ENCODE results near the gene SLC25A34.

The SLC25A34 gene

GRCh38 chr1:15740924-15741850, 5.1 kb downstream of the SLC25A34 start:
- peak; percentile 87 for DNase-seq (ENCODE audit: low spot score)
- TF ChIP-seq, protein P1, sequence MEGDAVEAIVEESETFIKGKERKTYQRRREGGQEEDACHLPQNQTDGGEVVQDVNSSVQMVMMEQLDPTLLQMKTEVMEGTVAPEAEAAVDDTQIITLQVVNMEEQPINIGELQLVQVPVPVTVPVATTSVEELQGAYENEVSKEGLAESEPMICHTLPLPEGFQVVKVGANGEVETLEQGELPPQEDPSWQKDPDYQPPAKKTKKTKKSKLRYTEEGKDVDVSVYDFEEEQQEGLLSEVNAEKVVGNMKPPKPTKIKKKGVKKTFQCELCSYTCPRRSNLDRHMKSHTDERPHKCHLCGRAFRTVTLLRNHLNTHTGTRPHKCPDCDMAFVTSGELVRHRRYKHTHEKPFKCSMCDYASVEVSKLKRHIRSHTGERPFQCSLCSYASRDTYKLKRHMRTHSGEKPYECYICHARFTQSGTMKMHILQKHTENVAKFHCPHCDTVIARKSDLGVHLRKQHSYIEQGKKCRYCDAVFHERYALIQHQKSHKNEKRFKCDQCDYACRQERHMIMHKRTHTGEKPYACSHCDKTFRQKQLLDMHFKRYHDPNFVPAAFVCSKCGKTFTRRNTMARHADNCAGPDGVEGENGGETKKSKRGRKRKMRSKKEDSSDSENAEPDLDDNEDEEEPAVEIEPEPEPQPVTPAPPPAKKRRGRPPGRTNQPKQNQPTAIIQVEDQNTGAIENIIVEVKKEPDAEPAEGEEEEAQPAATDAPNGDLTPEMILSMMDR (conservative IDR thresholded peaks at IDR 0.05; ENCODE audit: low read depth): peak; percentile 94
- ChIA-PET POLR2A (ENCODE audit: low non-redundant PET) (no interaction called here), CTCF (interaction anchor here (0.6 to 1.3 kb wide), 15 partner anchors 9 to 570 kb away, joined by 3 to 12 read pairs (median 3); no protein-coding TSS in a partner anchor)
- peak overlapping the region; percentile 84 for H3K27ac ChIP-seq

GRCh38 chr1:15742339-15742801, 6.3 kb downstream of the SLC25A34 start, which contains the start of gene TMEM82:
Gene TMEM82, plus strand, starts transcription at chr1:15742499. Its CDS starts 61 bp downstream, at chr1:15742560.
- ChIA-PET POLR2A (ENCODE audit: low non-redundant PET) (no interaction called here), CTCF (interaction anchor here (0.6 to 0.7 kb wide), 2 partner anchors 20 to 254 kb away, joined by 3 to 4 read pairs; no protein-coding TSS in a partner anchor)
- TF ChIP-seq, protein P1 (conservative IDR thresholded peaks at IDR 0.05; ENCODE audit: low read depth): no peak
- no peak for DNase-seq (ENCODE audit: low spot score)
- H3K27ac ChIP-seq: peak within 1 kb of the TSS; percentile 84

DNA sequence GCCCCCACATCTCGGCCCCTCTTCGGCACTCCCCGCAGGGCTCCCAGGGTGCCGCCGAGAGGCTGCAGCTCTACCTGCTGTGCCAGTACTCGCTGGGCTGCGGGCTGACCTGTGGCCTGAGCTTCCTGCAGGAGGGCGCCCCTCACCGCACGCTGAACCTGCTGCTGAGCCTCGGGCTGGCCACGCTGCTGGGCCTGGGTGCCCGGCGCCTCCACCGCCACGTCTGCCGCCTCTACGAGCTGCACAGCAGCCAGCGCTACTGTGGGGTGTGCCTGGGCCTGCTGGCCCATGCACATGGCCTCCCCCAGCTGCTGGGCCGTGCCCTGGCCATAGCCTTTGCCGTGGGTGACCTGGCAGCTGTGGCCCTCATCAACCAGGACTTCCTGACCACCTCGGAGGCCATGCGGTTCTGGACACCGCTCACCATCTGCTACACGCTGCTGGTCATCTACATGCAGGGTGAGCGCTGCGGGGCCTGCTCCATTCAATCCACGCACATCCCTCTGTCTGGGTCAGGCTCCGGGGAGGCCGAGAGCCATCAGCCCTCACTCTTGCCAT, 8.1 kb downstream of the SLC25A34 start:
- ChIA-PET POLR2A (ENCODE audit: low non-redundant PET) (no interaction called here), CTCF (interaction anchor here (0.7 kb wide), 1 partner anchor 35 kb away, joined by 3 read pairs; no protein-coding TSS in a partner anchor)
- H3K27ac ChIP-seq: peak overlapping the region; percentile 30
- no peak for DNase-seq (ENCODE audit: low spot score)
- TF ChIP-seq, protein P1 (conservative IDR thresholded peaks at IDR 0.05; ENCODE audit: low read depth): no peak

DNA sequence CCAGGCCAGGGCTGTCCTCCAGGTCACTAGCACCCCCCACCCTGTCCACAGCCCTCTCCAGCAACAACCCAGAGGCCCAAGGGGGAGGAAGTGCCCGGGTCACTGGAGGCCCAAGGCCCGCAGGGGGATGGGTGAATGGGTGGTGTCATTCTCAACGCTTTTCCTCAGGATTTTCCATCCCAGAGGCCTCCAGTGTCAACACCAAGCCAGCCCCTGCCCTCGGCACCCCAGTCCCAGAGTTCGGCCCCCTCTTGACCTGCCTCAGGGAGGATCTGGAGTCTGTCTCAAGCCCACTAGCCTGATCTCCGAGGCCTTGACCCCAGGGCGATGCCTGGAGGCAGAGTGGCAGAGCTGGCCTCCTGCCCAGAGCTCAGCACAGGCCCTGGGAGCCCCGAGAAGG, 11.3 kb downstream of the SLC25A34 start:
- TF ChIP-seq, protein P1 (conservative IDR thresholded peaks at IDR 0.05; ENCODE audit: low read depth): no peak
- peak overlapping the region; percentile 87 for H3K27ac ChIP-seq
- POLR2A ChIA-PET (ENCODE audit: low non-redundant PET): no interaction called here
- DNase-seq (ENCODE audit: low spot score): no peak
- CTCF ChIA-PET: interaction anchor here (0.6 kb wide), 1 partner anchor 778 kb away, joined by 3 read pairs; no protein-coding TSS in a partner anchor

DNA sequence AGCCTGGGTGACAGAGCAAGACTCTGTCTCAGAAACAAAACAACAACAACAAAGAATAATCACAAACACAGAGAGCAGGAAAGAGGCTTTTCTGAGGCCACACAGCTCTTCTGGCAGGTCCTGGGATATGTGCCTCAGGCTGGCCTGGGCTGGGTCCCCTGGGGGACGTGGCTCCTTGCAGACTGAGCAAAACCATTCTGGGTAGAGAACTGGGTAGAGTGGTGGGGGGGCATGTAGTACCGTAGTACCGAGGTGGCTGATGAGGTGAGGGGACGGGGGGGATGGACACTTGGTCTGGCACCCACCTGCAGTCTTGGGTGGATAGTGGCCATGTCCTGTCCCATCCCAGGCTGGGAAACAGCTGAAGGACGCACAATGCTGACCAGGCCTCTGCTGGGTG, 12.2 kb downstream of the SLC25A34 start:
- CTCF ChIA-PET: interaction anchor here (0.9 kb wide), 1 partner anchor 43 kb away, joined by 3 read pairs; no protein-coding TSS in a partner anchor
- TF ChIP-seq, protein P1 (conservative IDR thresholded peaks at IDR 0.05; ENCODE audit: low read depth): no peak
- peak overlapping the region; percentile 87 for H3K27ac ChIP-seq
- no peak for DNase-seq (ENCODE audit: low spot score)
- POLR2A ChIA-PET (ENCODE audit: low non-redundant PET): no interaction called here

DNA sequence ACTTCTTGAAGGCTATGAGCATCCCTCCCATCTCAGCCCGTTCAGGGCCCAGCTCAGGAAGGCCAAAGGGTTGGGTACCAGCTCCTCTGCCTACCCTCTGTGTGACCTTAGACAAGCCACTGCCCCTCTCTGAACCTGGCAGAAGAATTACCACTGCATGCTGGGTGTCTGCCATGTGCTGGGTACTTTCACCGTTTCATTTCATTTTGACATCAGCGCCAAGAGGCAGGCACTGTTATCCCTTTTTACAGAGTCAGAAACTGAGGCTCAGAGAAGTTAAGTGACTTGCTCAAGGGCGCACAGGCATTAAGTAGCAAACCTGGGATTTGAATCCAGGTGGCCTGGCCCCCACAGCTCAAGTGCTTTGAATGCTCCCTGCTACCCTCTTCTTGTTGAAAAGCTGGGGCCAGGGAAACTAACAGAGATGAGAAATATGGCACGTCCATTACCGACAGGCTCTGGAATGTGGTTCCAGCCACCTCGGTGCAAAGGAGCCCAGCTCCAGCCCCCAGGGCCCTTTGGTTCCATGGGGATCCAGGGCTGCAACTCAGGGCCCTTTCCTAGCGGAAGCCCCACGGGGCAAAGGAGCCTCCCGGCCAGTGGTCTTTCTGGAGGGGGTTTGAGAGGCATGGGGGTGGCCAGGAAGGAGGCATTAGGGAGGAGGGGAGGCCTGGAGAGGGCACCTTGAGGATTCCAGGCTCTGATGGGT, 12.8 kb downstream of the SLC25A34 start:
- TF ChIP-seq, protein P1 (conservative IDR thresholded peaks at IDR 0.05; ENCODE audit: low read depth): no peak
- CTCF ChIA-PET: interaction anchor here (0.9 kb wide), 1 partner anchor 43 kb away, joined by 3 read pairs; no protein-coding TSS in a partner anchor
- POLR2A ChIA-PET (ENCODE audit: low non-redundant PET): no interaction called here
- DNase-seq (ENCODE audit: low spot score): no peak
- peak overlapping the region; percentile 87 for H3K27ac ChIP-seq
